T-cell (primary cell): ENCODE measurements around the gene POLR3H. TPM values are rescaled to one million over a fixed set of nuclear protein-coding genes. Genes with fewer than 3 reads are reported as not detected.
A peak's percentile ranks its signal among the peaks of the same experiment; 100 is the strongest.

Experiments
- ATAC-seq, 4 experiments: fragments of 200-7000 bp in 3 of 4; fragments of 150-1000 bp in 1 of 4; cut with Tn5 transposase; replicated peaks in 1 of 4; 1 replicate in 3 of 4; 2 replicates in 1 of 4; pipeline ENCODE4 v1.10.0; 2021; ENCODE audit warnings: moderate library complexity in 3 of 4, mild to moderate bottlenecking in 2 of 4, moderate number of reproducible peaks in 1 of 4
- CTCF ChIA-PET, 2 donors: fragments of 300-600 bp; sonication (Branson Sonifier 250); formaldehyde crosslinking; loops; one replicate each; lab custom pipeline; 2022; ENCODE audit warnings: antibody characterized with exemption in 2 of 2; lab: Charles Lee
- POLR2A ChIA-PET, 2 donors: fragments of 300-600 bp; sonication (Branson Sonifier 250); formaldehyde crosslinking; loops; one replicate each; lab custom pipeline; 2022; ENCODE audit warnings: antibody characterized with exemption in 2 of 2; lab: Charles Lee
- DNase-seq, 35 experiments: peaks; one replicate each; pipeline versions ENCODE4 v3.0.0 to v3.0.0-alpha.2; 2013 to 2023
- H3K27ac ChIP-seq: one replicate; pipeline ENCODE4 v1.5.1; 2013; ENCODE audit warnings: low read length
- H3K27me3 ChIP-seq, 2 experiments: replicated peaks in 1 of 2; 1 replicate in 1 of 2; 2 replicates in 1 of 2; pipeline versions ENCODE4 v1.6.1 to v1.7.0; 2013; ENCODE audit warnings: low read length in 1 of 2, mixed read lengths in 1 of 2; ENCODE audit not compliant: control insufficient read depth in 2 of 2, insufficient read depth in 2 of 2; ENCODE audit errors: extremely low read depth in 1 of 2
- H3K36me3 ChIP-seq, 2 donors: 1 replicate in 1 of 2; 2 replicates in 1 of 2; pipeline versions ENCODE4 v1.6.1 to v1.7.0; 2013; ENCODE audit warnings: low read length in 1 of 2; ENCODE audit not compliant: control insufficient read depth in 2 of 2, insufficient read depth in 1 of 2; ENCODE audit errors: extremely low read depth in 1 of 2
- H3K4me1 ChIP-seq, 2 experiments: 1 replicate in 1 of 2; 2 replicates in 1 of 2; pipeline versions ENCODE4 v1.6.1 to v1.7.0; 2013; ENCODE audit warnings: low read length in 2 of 2, mixed read lengths in 1 of 2; ENCODE audit not compliant: insufficient read depth in 2 of 2, control insufficient read depth in 1 of 2; ENCODE audit errors: extremely low read depth in 1 of 2
- H3K4me3 ChIP-seq, 2 donors: 1 replicate in 1 of 2; 2 replicates in 1 of 2; pipeline versions ENCODE4 v1.5.1 to v1.7.0; 2013; ENCODE audit warnings: mild to moderate bottlenecking in 2 of 2, low read length in 1 of 2, moderate library complexity in 1 of 2; ENCODE audit not compliant: control insufficient read depth in 1 of 2; ENCODE audit errors: extremely low read depth in 1 of 2
- H3K9me3 ChIP-seq: 2 replicates; pipeline ENCODE4 v1.7.0; 2013
- H3K27ac Mint-ChIP-seq, 2 donors: one replicate each; pipeline ENCODE4 v1.8.0; 2020 to 2021; ENCODE audit warnings: mild to moderate bottlenecking in 2 of 2, mixed read lengths in 2 of 2
- H3K27me3 Mint-ChIP-seq, 2 donors: one replicate each; pipeline ENCODE4 v1.8.0; 2021 to 2022; ENCODE audit warnings: mixed read lengths in 2 of 2
- H3K36me3 Mint-ChIP-seq: one replicate; pipeline ENCODE4 v1.8.0; 2021; ENCODE audit warnings: mixed read lengths
- H3K4me1 Mint-ChIP-seq, 3 donors: one replicate each; pipeline ENCODE4 v1.8.0; 2020 to 2022; ENCODE audit warnings: mixed read lengths in 3 of 3, mild to moderate bottlenecking in 1 of 3
- H3K4me3 Mint-ChIP-seq, 3 donors: one replicate each; pipeline ENCODE4 v1.8.0; 2020 to 2022; ENCODE audit warnings: mild to moderate bottlenecking in 3 of 3, mixed read lengths in 3 of 3, moderate library complexity in 3 of 3
- H3K9me3 Mint-ChIP-seq, 3 donors: one replicate each; pipeline ENCODE4 v1.8.0; 2020 to 2022; ENCODE audit warnings: mixed read lengths in 3 of 3
- WGBS: methylation state at CpG from one replicate; pipeline ENCODE4 v1.1.5; 2013; ENCODE audit warnings: missing lambda C conversion rate; ENCODE audit not compliant: insufficient coverage; 5-methylcytosine and 5-hydroxymethylcytosine counted together
- total RNA-seq, 35 experiments: library from RNA in 6 of 35; stranded (reverse) in 6 of 35; fragments of 120-200 nt in 1 of 35; gene quantifications; one replicate each; pipeline versions ENCODE4 v1.2.1 to v1.2.4 and lab custom pipeline; 2013 to 2026

POLR3H gene
- total RNA-seq, 5 donors from 2014 or later (not counting 1 experiment from before 2014, with no cell fraction given) = 20.6 to 57.7 (median 44.9) TPM

DNA sequence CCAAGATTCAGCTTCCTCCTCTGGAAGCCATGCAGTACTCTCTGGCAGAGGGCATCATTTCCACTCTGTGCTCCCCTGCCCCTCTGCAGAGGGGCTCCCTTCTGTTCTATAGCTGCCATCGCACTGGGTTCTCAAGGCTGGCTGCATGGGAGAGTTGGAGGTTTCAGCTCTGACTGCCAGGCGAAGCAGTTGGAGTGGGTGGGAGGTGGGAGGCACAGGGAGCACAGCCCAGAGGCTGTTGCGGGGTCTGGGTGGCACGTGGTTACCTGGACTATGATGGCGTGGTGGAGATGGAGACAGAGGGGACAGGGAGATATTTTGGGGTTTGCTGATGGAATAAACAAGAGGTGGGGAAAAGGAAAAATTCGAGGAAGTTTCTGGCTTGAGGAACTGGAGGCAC lies 40.6 kb upstream of the POLR3H start:
- no peak for DNase-seq
- ChIA-PET POLR2A (no interaction called here), CTCF (no interaction called here)
- 89% methylated on average over 6 of the region's 6 CpGs for WGBS
- no peak for ATAC-seq
- Mint-ChIP-seq H3K4me3 (no peak overlapping the region), H3K4me1 (peaks cover 0 to 21% (median 20%) of the 10 kb centered on the region in 3 donors), H3K27me3 (no peaks in the 10 kb centered on the region), H3K27ac (peak overlapping the region in 1 of 2 donors; percentile 39), H3K9me3 (no peaks in the 10 kb centered on the region), H3K36me3 (peaks cover 32% of the 10 kb centered on the region)
- peaks cover 0 to 31% of the 10 kb centered on the region in 2 donors for H3K36me3 ChIP-seq
- H3K27ac ChIP-seq = no peak overlapping the region
- no peak overlapping the region for H3K4me3 ChIP-seq
- H3K9me3 ChIP-seq = no peaks in the 10 kb centered on the region
- no peaks in the 10 kb centered on the region for H3K27me3 ChIP-seq
- H3K4me1 ChIP-seq = peaks cover 3 to 19% of the 10 kb centered on the region in 2 experiments

DNA sequence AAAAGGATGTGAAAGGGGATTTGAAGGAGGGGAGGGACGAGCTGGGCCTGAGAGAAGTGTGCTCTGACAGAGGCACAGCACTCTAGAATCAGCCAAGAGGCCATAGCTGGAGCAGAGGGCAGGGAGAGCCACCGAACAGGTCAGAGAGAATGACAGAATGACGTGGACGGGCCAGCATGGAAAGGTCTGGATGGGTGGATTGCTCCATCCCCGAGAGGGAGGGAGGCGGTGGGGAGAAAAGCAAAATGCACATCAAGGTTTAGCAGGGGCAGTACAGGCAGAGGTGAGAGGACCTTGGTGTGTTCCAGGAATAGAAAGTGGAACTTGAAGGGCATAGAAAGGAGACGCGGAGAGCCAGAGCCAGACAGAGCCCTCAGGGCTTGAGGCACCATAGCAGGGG lies 38.4 kb upstream of the POLR3H start:
- H3K4me1 Mint-ChIP-seq = peaks cover 0 to 4% (median 3%) of the 10 kb centered on the region in 3 donors
- peaks cover 0 to 2% of the 10 kb centered on the region in 2 experiments for H3K4me1 ChIP-seq
- no peak overlapping the region for H3K27ac ChIP-seq
- no peak overlapping the region for H3K4me3 Mint-ChIP-seq
- no peak overlapping the region for H3K4me3 ChIP-seq
- no peak for ATAC-seq
- DNase-seq = no peak
- no peak overlapping the region for H3K27ac Mint-ChIP-seq
- H3K9me3 Mint-ChIP-seq = no peaks in the 10 kb centered on the region
- ChIA-PET POLR2A (no interaction called here), CTCF (no interaction called here)
- no peaks in the 10 kb centered on the region for H3K27me3 ChIP-seq
- no peaks in the 10 kb centered on the region for H3K9me3 ChIP-seq
- H3K27me3 Mint-ChIP-seq = no peaks in the 10 kb centered on the region
- 96% methylated on average over 8 of the region's 8 CpGs for WGBS
- H3K36me3 ChIP-seq = peaks cover under 1 to 49% of the 10 kb centered on the region in 2 donors
- H3K36me3 Mint-ChIP-seq = peaks cover 40% of the 10 kb centered on the region

DNA sequence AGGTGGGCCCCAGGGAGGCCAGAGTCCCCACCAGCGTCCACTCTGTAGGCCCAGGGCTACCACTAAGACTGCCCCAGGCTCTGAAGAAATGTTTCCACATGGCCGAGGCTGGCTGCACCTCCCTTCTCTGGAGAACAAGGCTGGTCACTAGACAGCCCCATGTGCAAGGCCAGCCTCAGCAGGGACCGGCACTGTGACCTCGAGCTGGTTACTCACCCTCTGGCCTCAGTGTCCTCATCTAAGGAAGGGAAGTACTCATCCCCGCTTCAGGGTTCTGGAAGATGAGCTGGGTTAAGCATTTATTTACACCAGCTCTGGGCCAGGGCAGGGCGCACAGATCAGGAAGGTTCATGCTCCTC lies 35.7 kb upstream of the POLR3H start:
- Mint-ChIP-seq H3K9me3 (no peaks in the 10 kb centered on the region), H3K4me1 (no peaks in the 10 kb centered on the region), H3K27me3 (no peaks in the 10 kb centered on the region), H3K27ac (no peak overlapping the region), H3K36me3 (peaks cover 40% of the 10 kb centered on the region), H3K4me3 (no peak overlapping the region)
- no peak for ATAC-seq
- POLR2A ChIA-PET = no interaction called here
- Histone ChIP-seq H3K27me3 (no peaks in the 10 kb centered on the region), H3K36me3 (peaks cover 14 to 65% of the 10 kb centered on the region in 2 donors), H3K27ac (no peak overlapping the region), H3K9me3 (no peaks in the 10 kb centered on the region), H3K4me3 (no peak overlapping the region), H3K4me1 (peaks cover 0 to 4% of the 10 kb centered on the region in 2 experiments)
- CTCF ChIA-PET = no interaction called here
- 93% methylated on average over 4 of the region's 6 CpGs for WGBS
- no peak for DNase-seq

DNA sequence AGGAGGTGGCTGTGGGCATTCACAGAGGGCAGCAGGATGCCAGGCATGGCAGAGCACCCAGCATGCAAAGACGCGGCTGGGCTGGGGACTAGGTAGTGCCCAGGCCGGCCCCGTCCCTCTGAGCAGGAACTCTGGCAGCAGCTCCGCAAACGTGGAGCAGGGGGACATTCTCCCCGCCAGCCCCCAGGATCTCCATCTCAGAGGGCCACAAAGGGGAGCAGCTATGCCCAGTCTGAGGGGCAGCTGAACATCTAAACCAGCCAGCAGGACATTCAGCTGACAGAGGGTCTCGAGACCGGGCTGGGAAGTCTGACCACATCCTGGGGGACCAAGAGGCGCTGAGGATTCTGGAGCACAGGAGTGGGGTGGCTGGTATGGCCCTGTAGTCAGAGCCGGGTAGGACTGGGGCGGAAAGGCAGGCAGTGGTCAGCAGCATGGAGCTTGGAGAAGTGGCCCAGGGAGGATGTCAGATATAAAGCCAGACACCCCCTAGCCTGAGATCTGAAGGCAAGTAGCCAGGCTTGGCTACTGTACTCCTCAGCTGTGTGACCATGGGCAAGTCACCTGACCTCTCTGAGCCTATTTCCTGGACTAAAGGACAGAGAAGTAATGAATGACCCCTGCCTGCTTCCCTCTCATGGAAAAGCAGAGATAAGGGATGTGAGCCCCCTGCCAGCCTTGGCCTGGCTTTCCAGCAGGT lies 35.2 kb upstream of the POLR3H start:
- Mint-ChIP-seq H3K4me1 (no peaks in the 10 kb centered on the region), H3K36me3 (peaks cover 36% of the 10 kb centered on the region), H3K9me3 (no peaks in the 10 kb centered on the region), H3K27ac (no peak overlapping the region), H3K27me3 (no peaks in the 10 kb centered on the region), H3K4me3 (no peak overlapping the region)
- Histone ChIP-seq H3K9me3 (no peaks in the 10 kb centered on the region), H3K27ac (no peak overlapping the region), H3K4me1 (peaks cover 0 to 4% of the 10 kb centered on the region in 2 experiments), H3K36me3 (peaks cover 14 to 60% of the 10 kb centered on the region in 2 donors), H3K4me3 (no peak overlapping the region), H3K27me3 (no peaks in the 10 kb centered on the region)
- ChIA-PET CTCF (no interaction called here), POLR2A (no interaction called here)
- no peak for DNase-seq
- ATAC-seq = no peak
- 96% methylated on average over 10 of the region's 12 CpGs for WGBS

DNA sequence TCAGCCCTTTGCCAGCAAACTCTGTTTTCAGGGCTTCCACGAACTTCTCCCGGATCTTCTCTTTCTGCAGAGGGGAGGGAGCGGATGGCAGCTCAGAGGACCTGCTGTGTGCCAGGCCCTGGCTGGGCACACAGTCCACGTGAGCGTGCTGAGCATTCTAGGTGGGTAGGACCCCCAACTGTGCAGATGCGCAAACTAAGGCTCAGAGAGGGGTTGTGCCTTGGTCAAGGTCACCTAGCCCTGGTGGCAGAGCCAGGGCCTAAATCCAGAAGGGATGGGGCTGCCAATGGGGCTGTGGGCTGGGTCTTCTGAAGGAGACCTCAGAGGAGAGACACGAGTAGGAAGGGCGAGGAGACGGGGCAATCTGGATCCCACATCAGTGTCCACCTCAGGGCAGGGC lies 34.5 kb upstream of the POLR3H start:
- ChIA-PET CTCF (no interaction called here), POLR2A (no interaction called here)
- ATAC-seq (no peak), DNase-seq (no peak)
- H3K27ac ChIP-seq = no peak overlapping the region
- H3K4me3 Mint-ChIP-seq = no peak overlapping the region
- WGBS = 97% methylated on average over 8 of the region's 9 CpGs
- H3K4me1 Mint-ChIP-seq = no peaks in the 10 kb centered on the region
- no peaks in the 10 kb centered on the region for H3K9me3 Mint-ChIP-seq
- no peaks in the 10 kb centered on the region for H3K27me3 Mint-ChIP-seq
- peaks cover 14 to 53% of the 10 kb centered on the region in 2 donors for H3K36me3 ChIP-seq
- H3K4me1 ChIP-seq = peaks cover 0 to 4% of the 10 kb centered on the region in 2 experiments
- H3K27ac Mint-ChIP-seq = no peak overlapping the region
- H3K36me3 Mint-ChIP-seq = peaks cover 34% of the 10 kb centered on the region
- no peak overlapping the region for H3K4me3 ChIP-seq
- H3K9me3 ChIP-seq = no peaks in the 10 kb centered on the region
- no peaks in the 10 kb centered on the region for H3K27me3 ChIP-seq

DNA sequence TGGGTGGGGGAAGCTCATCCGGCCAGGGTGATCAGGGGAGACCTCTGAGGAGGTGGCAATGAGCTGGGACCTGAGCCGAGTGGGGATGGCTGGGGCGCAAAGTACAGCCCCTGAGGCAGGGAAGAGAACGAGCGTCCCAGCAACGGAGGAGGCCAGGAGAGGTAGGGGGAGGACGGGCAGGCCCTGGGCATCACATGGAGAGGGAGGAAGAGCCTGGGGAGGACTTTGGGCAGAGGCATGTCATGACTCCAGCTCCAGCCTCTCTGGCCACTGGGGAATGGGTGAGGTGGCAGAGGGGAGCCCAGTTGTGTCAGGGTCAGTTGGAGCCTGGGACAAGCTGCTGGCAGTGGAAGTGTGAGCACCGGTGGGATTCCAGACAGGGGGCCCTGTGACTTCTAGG lies 33.8 kb upstream of the POLR3H start:
- Histone ChIP-seq H3K4me3 (no peak overlapping the region), H3K36me3 (peaks cover 14 to 47% of the 10 kb centered on the region in 2 donors), H3K4me1 (peaks cover 0 to 4% of the 10 kb centered on the region in 2 experiments), H3K9me3 (no peaks in the 10 kb centered on the region), H3K27me3 (no peaks in the 10 kb centered on the region), H3K27ac (no peak overlapping the region)
- ATAC-seq (no peak), DNase-seq (no peak)
- no peaks in the 10 kb centered on the region for H3K27me3 Mint-ChIP-seq
- CTCF ChIA-PET = no interaction called here
- POLR2A ChIA-PET = no interaction called here
- H3K9me3 Mint-ChIP-seq = no peaks in the 10 kb centered on the region
- no peak overlapping the region for H3K4me3 Mint-ChIP-seq
- WGBS = 98% methylated on average over 7 of the region's 8 CpGs
- H3K36me3 Mint-ChIP-seq = peaks cover 29% of the 10 kb centered on the region
- H3K27ac Mint-ChIP-seq = no peak overlapping the region
- no peaks in the 10 kb centered on the region for H3K4me1 Mint-ChIP-seq
